ENCODE results near the gene TCP11L1.
"Not testable (repeated sequence)": the region's sequence is repeated elsewhere in the genome, so short reads cannot be mapped to it uniquely, and the experiment has no call there.

The TCP11L1 gene

GRCh38 chr11:33033493-33033892, 5.9 kb upstream of the TCP11L1 start:
- no peak for DNase-seq

- DNase-seq, result no peak
These were observed 4.4 kb upstream of the TCP11L1 start for GRCh38 chr11:33035011-33035410.

- DNase-seq, result no peak
These were observed 875 bp downstream of the TCP11L1 start for GRCh38 chr11:33040033-33040861.

- DNase-seq, result peak; percentile 6
These were observed 1.6 kb downstream of the TCP11L1 start for GRCh38 chr11:33040862-33041453.

- no peak for DNase-seq
These were observed 4.0 kb downstream of the TCP11L1 start for GRCh38 chr11:33043221-33043830.

- DNase-seq, result no peak
These were observed 4.9 kb downstream of the TCP11L1 start for GRCh38 chr11:33044285-33044756.

- no peak for DNase-seq
These were observed 6.3 kb downstream of the TCP11L1 start for GRCh38 chr11:33045551-33046255.

GRCh38 chr11:33048701-33049100, 9.3 kb downstream of the TCP11L1 start:
- not testable (repeated sequence) for DNase-seq

GRCh38 chr11:33049565-33050408, 10.4 kb downstream of the TCP11L1 start:
- DNase-seq, result not testable (repeated sequence)

GRCh38 chr11:33052231-33052630, 12.9 kb downstream of the TCP11L1 start:
- no peak for DNase-seq

- no peak for DNase-seq
These were observed 16.0 kb downstream of the TCP11L1 start for GRCh38 chr11:33055375-33055774.

- no peak for DNase-seq
These were observed 17.9 kb downstream of the TCP11L1 start for GRCh38 chr11:33057284-33057683.

- DNase-seq, result no peak
These were observed 20.1 kb downstream of the TCP11L1 start for GRCh38 chr11:33059331-33060007.

- DNase-seq, result no peak
These were observed 20.9 kb downstream of the TCP11L1 start for GRCh38 chr11:33060271-33060670.

- no peak for DNase-seq
These were observed 22.8 kb downstream of the TCP11L1 start for GRCh38 chr11:33062137-33062536.

GRCh38 chr11:33063326-33063881, 24.0 kb downstream of the TCP11L1 start:
- no peak for DNase-seq

- no peak for DNase-seq
These were observed 24.9 kb downstream of the TCP11L1 start for GRCh38 chr11:33064033-33064825.

- DNase-seq, result no peak
These were observed 25.5 kb downstream of the TCP11L1 start for GRCh38 chr11:33064866-33065265.

- DNase-seq, result peak; percentile 4
These were observed 26.2 kb downstream of the TCP11L1 start for GRCh38 chr11:33065445-33066178.

GRCh38 chr11:33067294-33067693, 27.9 kb downstream of the TCP11L1 start:
- no peak for DNase-seq
